Measurements from ENCODE around the gene SV2B.
A peak's percentile ranks its signal among the peaks of the same experiment; 100 is the strongest.

SV2B gene

DNA sequence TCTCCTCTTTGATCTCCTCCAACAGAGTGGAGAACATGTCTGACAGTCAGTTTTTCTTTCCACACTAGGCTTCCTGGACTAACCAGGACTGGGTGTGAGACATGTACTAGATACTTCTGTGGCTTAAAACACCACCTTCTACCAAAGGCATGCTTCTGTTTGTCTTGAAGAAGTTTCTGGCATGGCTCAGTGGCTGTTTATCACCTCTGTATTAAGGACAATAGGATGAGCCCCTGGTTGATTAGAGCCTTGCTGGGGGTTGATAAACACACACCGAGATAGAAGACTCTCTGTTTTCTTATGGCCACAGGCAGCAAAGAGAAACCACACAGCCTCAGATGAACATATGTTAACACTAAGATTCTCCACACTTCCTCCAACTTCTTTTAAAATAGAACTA lies 40.5 kb downstream of the SV2B start:
- TF ChIP-seq, protein P1, sequence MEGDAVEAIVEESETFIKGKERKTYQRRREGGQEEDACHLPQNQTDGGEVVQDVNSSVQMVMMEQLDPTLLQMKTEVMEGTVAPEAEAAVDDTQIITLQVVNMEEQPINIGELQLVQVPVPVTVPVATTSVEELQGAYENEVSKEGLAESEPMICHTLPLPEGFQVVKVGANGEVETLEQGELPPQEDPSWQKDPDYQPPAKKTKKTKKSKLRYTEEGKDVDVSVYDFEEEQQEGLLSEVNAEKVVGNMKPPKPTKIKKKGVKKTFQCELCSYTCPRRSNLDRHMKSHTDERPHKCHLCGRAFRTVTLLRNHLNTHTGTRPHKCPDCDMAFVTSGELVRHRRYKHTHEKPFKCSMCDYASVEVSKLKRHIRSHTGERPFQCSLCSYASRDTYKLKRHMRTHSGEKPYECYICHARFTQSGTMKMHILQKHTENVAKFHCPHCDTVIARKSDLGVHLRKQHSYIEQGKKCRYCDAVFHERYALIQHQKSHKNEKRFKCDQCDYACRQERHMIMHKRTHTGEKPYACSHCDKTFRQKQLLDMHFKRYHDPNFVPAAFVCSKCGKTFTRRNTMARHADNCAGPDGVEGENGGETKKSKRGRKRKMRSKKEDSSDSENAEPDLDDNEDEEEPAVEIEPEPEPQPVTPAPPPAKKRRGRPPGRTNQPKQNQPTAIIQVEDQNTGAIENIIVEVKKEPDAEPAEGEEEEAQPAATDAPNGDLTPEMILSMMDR (IDR thresholded peaks at IDR 0.05; ENCODE audit: extremely low read depth, missing control alignments), result no peak
- no peak for DNase-seq (ENCODE audit: low spot score)

DNA sequence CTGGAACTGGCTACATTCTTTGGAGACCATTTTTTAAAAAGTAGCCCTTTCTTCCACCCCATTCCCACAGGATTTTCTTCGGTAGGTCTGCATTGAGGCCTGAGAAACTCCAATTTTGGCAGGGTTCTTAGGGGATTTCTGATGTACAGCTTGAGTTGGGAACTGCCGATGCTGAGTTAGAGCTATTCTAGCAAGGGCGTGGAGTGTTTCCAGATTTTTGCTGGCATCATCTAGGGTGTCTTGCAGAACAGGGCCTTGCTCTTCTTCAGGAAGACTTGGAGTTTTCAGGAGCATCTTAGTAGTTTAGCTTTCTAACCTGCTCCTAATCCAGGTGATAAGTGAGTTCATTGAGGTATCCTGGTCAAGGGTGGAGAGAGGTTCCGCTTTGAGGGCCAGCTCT lies 41.0 kb downstream of the SV2B start:
- TF ChIP-seq, protein P1 (IDR thresholded peaks at IDR 0.05; ENCODE audit: extremely low read depth, missing control alignments), result no peak
- no peak for DNase-seq (ENCODE audit: low spot score)

DNA sequence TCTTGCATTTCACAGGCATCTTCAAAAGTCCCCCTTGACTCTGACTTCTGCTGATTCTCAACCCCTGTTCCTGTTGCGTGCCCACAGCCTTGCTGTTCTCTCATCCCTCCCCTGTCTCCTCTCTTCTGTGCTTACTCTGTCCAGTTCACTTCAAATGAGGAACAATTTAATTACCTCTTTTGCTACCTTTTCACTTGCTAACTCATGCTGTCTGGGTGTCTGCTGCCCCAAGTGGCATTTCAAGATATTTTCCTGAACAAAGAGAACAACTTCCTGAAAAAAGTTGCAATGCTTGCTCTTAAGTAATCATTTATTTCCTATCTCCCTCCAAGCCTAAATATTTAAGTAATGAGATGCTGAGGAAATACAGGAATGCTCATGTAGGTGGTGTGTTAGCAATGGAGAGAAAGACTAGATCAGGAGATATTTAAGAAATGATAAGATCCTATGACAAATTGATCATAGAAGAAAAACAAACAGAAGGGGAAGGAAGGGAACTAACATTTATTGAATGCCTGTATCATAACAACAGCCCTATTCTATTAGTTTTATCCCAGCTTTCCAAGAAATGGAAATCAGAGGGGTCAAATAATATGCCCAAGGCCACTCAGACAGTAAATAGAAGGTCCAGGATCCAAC lies 42.2 kb downstream of the SV2B start:
- TF ChIP-seq, protein P1 (IDR thresholded peaks at IDR 0.05; ENCODE audit: extremely low read depth, missing control alignments), result peak; percentile 61
- peak; percentile 56 for DNase-seq (ENCODE audit: low spot score)

DNA sequence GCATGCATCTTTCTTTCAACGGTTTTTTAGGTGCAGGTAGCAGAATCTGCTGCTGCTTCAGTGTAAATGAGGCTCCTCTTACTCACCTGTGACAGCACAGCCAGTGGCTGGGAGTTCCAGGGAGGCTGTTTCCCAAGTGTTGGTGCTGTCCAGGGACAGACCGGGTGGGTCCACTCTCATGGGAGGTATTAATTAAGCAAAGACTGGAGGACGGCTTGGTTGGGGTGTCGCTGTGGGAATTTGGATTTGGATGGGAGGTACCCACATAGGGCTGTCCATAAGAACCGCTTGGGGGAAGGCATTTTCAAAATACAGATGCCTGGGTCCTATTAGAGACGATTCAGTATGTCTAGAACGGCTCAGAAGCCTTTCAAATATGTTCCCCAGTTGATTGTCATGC lies 42.9 kb downstream of the SV2B start:
- DNase-seq (ENCODE audit: low spot score), result no peak
- TF ChIP-seq, protein P1 (IDR thresholded peaks at IDR 0.05; ENCODE audit: extremely low read depth, missing control alignments), result no peak

DNA sequence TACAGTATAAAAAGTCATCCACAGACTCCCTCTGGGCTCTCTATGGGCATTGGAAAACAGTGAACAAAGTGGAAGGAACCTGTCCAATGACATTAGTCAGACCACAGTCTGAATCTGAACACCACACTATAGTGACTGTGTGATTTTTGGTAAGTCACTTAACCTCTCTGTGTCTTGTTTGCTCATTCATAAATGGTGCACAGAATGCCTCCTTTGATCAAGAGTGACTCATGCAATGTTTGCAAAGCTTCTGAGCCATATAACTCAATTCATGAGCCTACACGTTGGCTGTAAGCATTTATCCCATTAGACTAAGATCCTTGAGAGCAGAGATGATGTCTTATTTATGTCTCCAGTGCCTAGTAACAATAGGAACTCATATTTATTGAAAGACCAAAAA lies 46.7 kb downstream of the SV2B start:
- TF ChIP-seq, protein P1 (IDR thresholded peaks at IDR 0.05; ENCODE audit: extremely low read depth, missing control alignments), result no peak
- DNase-seq (ENCODE audit: low spot score), result no peak

DNA sequence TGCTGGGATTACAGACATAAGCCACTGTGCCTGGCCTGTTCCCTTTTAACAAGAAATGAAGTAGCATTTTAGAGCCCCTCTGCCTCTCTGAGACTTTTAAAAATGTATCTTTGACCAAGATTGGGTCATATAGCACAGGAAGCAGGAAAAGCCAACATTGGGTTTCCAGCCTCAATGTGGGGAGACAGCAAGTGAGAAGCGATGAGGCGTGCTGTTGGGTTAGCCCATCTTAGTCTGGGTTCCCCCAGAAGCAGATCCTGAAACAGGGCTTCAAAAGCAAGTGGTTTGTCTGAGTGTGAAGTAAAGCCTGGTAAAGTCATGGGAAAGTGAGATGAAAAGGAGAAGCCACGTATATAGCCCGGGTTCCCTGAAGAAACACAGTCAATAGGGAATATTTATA lies 48.2 kb downstream of the SV2B start:
- TF ChIP-seq, protein P1 (IDR thresholded peaks at IDR 0.05; ENCODE audit: extremely low read depth, missing control alignments), result no peak
- no peak for DNase-seq (ENCODE audit: low spot score)

DNA sequence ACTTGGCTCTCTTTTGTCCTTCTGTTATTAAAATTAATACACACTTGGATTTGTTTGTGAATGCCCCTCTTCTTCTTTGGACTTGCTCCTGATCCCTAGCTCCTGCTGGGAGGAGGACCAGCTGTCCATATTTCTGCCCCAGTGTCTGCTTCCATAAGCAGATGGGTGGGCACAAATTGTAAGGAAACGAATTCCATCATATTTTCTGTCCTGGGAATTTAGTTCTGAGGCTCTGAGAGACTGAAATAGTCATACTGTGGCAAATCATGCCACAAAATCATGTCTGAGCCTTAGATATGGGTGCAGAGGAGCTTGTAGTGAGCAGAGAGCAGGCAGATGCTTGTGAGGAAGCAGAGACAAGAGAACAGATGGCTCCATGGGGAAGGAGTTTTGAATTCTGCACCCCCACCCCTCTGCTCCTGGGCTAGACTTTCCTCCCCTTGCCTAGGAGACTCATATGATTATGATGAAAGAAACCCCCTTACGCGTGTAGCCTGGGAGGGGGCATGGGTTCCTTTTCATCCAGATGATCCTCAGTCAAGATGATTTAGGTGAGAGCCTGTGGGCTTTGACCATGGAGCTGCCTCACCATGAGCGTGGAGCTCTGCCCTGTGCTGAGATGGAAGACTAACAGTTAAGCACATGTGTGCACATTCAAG lies 50.6 kb downstream of the SV2B start:
- DNase-seq (ENCODE audit: low spot score), result no peak
- TF ChIP-seq, protein P1 (IDR thresholded peaks at IDR 0.05; ENCODE audit: extremely low read depth, missing control alignments), result no peak

Measured in GM20000 (cell line).